22Rv1 (cell line): ENCODE results near the gene RTN4.

ENCODE experiments used
- ZFX ChIP-seq: fragments of 450-650 bp; IDR thresholded peaks from 2 replicates; pipeline ENCODE4 v1.6.1; 2017; ENCODE audit warnings: antibody characterized with exemption, borderline replicate concordance
- TF ChIP-seq, protein P1 (sequence below): fragments of 450-650 bp; IDR thresholded peaks from 2 replicates; pipeline ENCODE4 v1.5.1; 2017; ENCODE audit warnings: mild to moderate bottlenecking

DNA sequence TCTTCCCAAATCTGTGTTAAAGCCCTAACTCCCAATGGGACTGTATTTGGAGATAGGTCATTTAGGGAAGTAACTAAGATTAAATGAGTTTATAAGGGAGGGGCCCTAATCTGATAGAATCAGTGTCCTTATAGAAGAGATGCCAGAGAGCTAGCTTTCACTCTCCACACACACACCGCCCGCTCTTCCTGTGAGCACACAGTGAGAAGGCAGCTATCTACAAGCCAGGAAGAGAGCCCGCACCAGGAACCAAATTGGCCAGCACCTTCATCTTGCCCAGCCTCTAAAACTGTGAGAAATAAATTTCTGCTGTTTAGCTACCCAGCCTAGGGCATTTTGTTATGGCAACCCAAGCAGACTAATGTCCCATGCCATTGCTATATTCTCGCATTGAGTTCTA lies 125.2 kb downstream of the RTN4 start:
- TF ChIP-seq, protein P1, sequence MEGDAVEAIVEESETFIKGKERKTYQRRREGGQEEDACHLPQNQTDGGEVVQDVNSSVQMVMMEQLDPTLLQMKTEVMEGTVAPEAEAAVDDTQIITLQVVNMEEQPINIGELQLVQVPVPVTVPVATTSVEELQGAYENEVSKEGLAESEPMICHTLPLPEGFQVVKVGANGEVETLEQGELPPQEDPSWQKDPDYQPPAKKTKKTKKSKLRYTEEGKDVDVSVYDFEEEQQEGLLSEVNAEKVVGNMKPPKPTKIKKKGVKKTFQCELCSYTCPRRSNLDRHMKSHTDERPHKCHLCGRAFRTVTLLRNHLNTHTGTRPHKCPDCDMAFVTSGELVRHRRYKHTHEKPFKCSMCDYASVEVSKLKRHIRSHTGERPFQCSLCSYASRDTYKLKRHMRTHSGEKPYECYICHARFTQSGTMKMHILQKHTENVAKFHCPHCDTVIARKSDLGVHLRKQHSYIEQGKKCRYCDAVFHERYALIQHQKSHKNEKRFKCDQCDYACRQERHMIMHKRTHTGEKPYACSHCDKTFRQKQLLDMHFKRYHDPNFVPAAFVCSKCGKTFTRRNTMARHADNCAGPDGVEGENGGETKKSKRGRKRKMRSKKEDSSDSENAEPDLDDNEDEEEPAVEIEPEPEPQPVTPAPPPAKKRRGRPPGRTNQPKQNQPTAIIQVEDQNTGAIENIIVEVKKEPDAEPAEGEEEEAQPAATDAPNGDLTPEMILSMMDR: no peak
- TF ChIP-seq ZFX: no peak
